GM19193 (cell line): Measurements from ENCODE around the gene CTSH.

Experiments used
- POLR2A ChIP-seq: IDR thresholded peaks from 4 replicates; pipeline ENCODE4 v1.6.1; 2011; ENCODE audit not compliant: insufficient read depth, insufficient read length; ENCODE audit errors: extremely low read depth

Gene CTSH

GRCh38 chr15:78933823-78934654 is 10.8 kb downstream of the CTSH start:
- no peak for TF ChIP-seq POLR2A

- TF ChIP-seq POLR2A = no peak
These were observed 11.5 kb downstream of the CTSH start for GRCh38 chr15:78933187-78933822.

GRCh38 chr15:78932258-78932808 is 12.5 kb downstream of the CTSH start:
- TF ChIP-seq POLR2A = no peak

GRCh38 chr15:78931439-78932257 is 13.2 kb downstream of the CTSH start:
- TF ChIP-seq POLR2A = no peak

GRCh38 chr15:78930577-78931388 is 14.1 kb downstream of the CTSH start:
- TF ChIP-seq POLR2A = no peak

GRCh38 chr15:78929536-78930264 is 15.1 kb downstream of the CTSH start:
- no peak for TF ChIP-seq POLR2A

GRCh38 chr15:78928616-78929093 is 16.2 kb downstream of the CTSH start:
- no peak for TF ChIP-seq POLR2A

- no peak for TF ChIP-seq POLR2A
These were observed 17.6 kb downstream of the CTSH start for GRCh38 chr15:78927077-78927790.

- no peak for TF ChIP-seq POLR2A
These were observed 18.7 kb downstream of the CTSH start for GRCh38 chr15:78925956-78926743.

- peak; percentile 31 for TF ChIP-seq POLR2A
These were observed 19.7 kb downstream of the CTSH start for GRCh38 chr15:78925076-78925624.

GRCh38 chr15:78923480-78924360 is 21.1 kb downstream of the CTSH start:
- no peak for TF ChIP-seq POLR2A
